Body of pancreas (tissue), 4 donors: ENCODE measurements around the gene GNAS-AS1.

Experiments
- POLR2A ChIP-seq, 3 donors: fragments of 450-650 bp; IDR thresholded peaks; one replicate each; pipeline ENCODE4 v1.6.1; 2016; ENCODE audit warnings: antibody characterized with exemption in 3 of 3, mild to moderate bottlenecking in 2 of 3
- TF ChIP-seq, protein P1 (sequence below), 7 experiments: fragments of 450-650 bp in 4 of 7; fragments of 200-600 bp in 3 of 7; sonication (generic) in 3 of 7; IDR thresholded peaks; one replicate each; pipeline ENCODE4 v1.5.1; 2016 to 2019; ENCODE audit warnings: antibody characterized with exemption in 7 of 7

DNA sequence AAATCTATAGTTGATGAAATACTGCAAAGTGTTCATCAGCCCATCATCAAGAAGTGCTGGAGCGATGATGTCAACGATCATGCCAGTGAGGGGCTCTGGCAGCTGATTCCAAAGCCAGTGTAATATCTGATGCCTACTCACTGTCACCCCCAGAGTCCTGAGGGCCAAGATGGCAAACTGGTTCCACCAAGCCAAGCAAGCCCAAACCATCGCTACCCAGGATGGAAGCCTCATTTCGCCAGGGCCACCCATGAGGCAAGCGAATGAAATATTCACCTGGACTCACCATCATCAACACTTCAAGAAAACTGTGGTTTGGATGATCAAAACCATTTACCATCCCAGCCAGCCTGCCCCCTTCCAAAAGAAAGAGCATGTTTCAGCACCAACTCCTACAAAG lies 76.5 kb downstream of the GNAS-AS1 start:
- TF ChIP-seq, protein P1, sequence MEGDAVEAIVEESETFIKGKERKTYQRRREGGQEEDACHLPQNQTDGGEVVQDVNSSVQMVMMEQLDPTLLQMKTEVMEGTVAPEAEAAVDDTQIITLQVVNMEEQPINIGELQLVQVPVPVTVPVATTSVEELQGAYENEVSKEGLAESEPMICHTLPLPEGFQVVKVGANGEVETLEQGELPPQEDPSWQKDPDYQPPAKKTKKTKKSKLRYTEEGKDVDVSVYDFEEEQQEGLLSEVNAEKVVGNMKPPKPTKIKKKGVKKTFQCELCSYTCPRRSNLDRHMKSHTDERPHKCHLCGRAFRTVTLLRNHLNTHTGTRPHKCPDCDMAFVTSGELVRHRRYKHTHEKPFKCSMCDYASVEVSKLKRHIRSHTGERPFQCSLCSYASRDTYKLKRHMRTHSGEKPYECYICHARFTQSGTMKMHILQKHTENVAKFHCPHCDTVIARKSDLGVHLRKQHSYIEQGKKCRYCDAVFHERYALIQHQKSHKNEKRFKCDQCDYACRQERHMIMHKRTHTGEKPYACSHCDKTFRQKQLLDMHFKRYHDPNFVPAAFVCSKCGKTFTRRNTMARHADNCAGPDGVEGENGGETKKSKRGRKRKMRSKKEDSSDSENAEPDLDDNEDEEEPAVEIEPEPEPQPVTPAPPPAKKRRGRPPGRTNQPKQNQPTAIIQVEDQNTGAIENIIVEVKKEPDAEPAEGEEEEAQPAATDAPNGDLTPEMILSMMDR (IDR thresholded peaks at IDR 0.05) = no peak
- no peak for TF ChIP-seq POLR2A (IDR thresholded peaks at IDR 0.05)
